Measurements from ENCODE around the gene SLFNL1. TPM values are rescaled to one million over a fixed set of nuclear protein-coding genes. Genes with fewer than 3 reads are reported as not detected.
A peak's percentile ranks its signal among the peaks of the same experiment; 100 is the strongest.

The SLFNL1 gene
- total RNA-seq, 1 experiment from 2014 or later, result 0.11 TPM

DNA sequence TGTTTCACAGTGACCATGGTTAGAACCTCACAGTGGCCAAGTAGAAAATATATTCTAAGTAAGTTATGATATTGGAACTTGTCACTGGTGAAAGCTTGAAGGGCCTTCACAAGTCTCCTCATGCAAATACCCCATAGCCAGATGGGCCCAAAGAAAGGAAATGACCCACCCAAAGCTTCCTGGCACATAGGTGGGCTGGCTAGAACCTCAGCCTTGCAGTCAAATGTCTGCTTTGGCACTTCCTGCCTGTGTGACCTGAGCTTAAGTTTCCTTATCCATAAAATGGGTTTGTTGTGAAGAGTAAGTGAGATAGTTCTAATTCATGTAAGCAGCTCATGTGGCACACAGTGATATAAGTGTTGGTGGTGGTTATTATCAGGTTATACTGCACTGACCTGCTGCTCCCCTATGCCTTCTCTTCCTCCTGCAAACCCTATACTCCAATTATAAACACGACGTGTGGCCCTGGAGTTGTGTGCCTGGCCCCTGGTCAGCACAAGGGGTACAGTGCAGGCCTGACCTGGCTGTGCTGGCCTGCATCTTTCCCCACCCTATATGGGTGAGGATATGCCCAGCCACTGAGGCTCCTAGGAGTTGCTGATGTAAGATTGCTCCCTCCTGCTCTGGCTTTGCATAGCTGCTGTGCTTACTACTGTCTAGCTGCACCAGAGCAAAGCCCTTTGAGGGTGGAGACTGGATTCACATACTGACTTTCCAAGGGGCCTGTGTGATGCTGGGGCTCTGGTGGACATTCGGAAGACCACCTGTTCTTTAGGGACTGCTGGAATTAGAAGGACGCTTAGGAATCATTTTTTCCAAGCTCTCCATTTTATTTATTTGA lies 4.7 kb upstream of the SLFNL1 start:
- Mint-ChIP-seq H3K4me3 (no peak overlapping the region), H3K36me3 (ENCODE audit: insufficient read depth in 1 of 3, low read depth in 3 of 3) (peaks cover 15 to 29% (median 22%) of the 10 kb centered on the region in 3 experiments), H3K9me3 (no peaks in the 10 kb centered on the region), H3K27me3 (ENCODE audit: low read depth) (peaks cover 23% of the 10 kb centered on the region), H3K4me1 (peaks cover 15 to 16% of the 10 kb centered on the region in 2 experiments), H3K27ac (peak overlapping the region in 1 of 3 experiments; percentile 85; a peak in 2 of 7 replicates)
- Histone ChIP-seq H4K5ac (ENCODE audit: insufficient read length, low read depth, low read length) (no peak overlapping the region), H2BK120ac (ENCODE audit: low read depth, low read length, poor library complexity, severe bottlenecking) (no peak overlapping the region), H2BK15ac (ENCODE audit: low read depth, low read length) (no peak overlapping the region), H3T11ph (ENCODE audit: low read length) (no peak overlapping the region), H4K20me1 (ENCODE audit: control insufficient read depth, insufficient read depth, insufficient read length) (no peaks in the 10 kb centered on the region), H3K27me3 (ENCODE audit: insufficient read depth, low read length) (no peaks in the 10 kb centered on the region), H3K14ac (ENCODE audit: insufficient read depth, low read length) (no peak overlapping the region), H3K79me2 (ENCODE audit: insufficient read depth, low read length) (no peaks in the 10 kb centered on the region), H3K23me2 (ENCODE audit: insufficient read length, low read depth, low read length, poor library complexity, severe bottlenecking) (no peaks in the 10 kb centered on the region), H2BK12ac (ENCODE audit: insufficient read length, low read depth, low read length) (no peak overlapping the region), H2AK5ac (ENCODE audit: insufficient read length, low read length) (no peak overlapping the region), H3K4me1 (ENCODE audit: insufficient read depth, low read length) (peaks cover 5% of the 10 kb centered on the region; the same call in 1 of the 2 replicates), H3K79me1 (ENCODE audit: insufficient read depth, low read depth, low read length, poor library complexity, severe bottlenecking) (no peaks in the 10 kb centered on the region), H4K8ac (replicated peaks; ENCODE audit: insufficient read length, low read depth, low read length) (no peak overlapping the region), H3K9me3 (ENCODE audit: control insufficient read depth, low read depth, low read length) (no peaks in the 10 kb centered on the region), H3K56ac (ENCODE audit: insufficient read length, low read depth, low read length) (no peak overlapping the region), H3K9ac (ENCODE audit: extremely low read depth, insufficient read length, low read length) (no peak overlapping the region), H3K4ac (ENCODE audit: low read depth, low read length) (no peak overlapping the region), H4K91ac (ENCODE audit: insufficient read length, low read depth, low read length) (no peak overlapping the region), H3K4me2 (ENCODE audit: insufficient read depth, insufficient read length, low read length) (no peak overlapping the region), H2AFZ (ENCODE audit: low read length) (no peak overlapping the region), H3K18ac (ENCODE audit: insufficient read length, low read depth, low read length) (no peak overlapping the region), H2BK20ac (ENCODE audit: low read depth, low read length, poor library complexity, severe bottlenecking) (no peak overlapping the region), H3K23ac (ENCODE audit: insufficient read length, low read depth, low read length) (no peak overlapping the region), H2BK5ac (ENCODE audit: insufficient read length, low read length) (no peak overlapping the region), H3K27ac (ENCODE audit: insufficient read length, low read depth, low read length) (no peak overlapping the region)
- no peak for DNase-seq
- TF ChIP-seq, protein P1, sequence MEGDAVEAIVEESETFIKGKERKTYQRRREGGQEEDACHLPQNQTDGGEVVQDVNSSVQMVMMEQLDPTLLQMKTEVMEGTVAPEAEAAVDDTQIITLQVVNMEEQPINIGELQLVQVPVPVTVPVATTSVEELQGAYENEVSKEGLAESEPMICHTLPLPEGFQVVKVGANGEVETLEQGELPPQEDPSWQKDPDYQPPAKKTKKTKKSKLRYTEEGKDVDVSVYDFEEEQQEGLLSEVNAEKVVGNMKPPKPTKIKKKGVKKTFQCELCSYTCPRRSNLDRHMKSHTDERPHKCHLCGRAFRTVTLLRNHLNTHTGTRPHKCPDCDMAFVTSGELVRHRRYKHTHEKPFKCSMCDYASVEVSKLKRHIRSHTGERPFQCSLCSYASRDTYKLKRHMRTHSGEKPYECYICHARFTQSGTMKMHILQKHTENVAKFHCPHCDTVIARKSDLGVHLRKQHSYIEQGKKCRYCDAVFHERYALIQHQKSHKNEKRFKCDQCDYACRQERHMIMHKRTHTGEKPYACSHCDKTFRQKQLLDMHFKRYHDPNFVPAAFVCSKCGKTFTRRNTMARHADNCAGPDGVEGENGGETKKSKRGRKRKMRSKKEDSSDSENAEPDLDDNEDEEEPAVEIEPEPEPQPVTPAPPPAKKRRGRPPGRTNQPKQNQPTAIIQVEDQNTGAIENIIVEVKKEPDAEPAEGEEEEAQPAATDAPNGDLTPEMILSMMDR (conservative IDR thresholded peaks at IDR 0.05), result no peak
- no CpG with 5 or more reads among the region's 4 CpGs for WGBS (ENCODE audit: extremely low coverage, insufficient read length, low lambda C conversion rate)

Data from H9 (cell line).